PC-9 (cell line): ENCODE data around the gene ZC3H12C. TPM values are rescaled to one million over a fixed set of nuclear protein-coding genes. Genes with fewer than 3 reads are reported as not detected.

ENCODE experiments used
- Bru-seq: library from RNA; stranded (reverse); fragments of 400-500 nt; gene quantifications from one replicate; lab custom pipeline; 2021; lab: Mats Ljungman, UMichigan
- BruChase-seq, 2 experiments: library from RNA; stranded (reverse); fragments of 400-500 nt; gene quantifications; one replicate each; lab custom pipeline; 2021; lab: Mats Ljungman, UMichigan
- BruUV-seq: library from RNA; stranded (reverse); fragments of 400-500 nt; replicated peaks from 2 replicates; lab custom pipeline; 2021; lab: Mats Ljungman, UMichigan
- CTCF ChIA-PET: fragments of 300-600 bp; sonication (Branson Sonifier 250); formaldehyde crosslinking; loops from one replicate; lab custom pipeline; 2022; ENCODE audit warnings: antibody characterized with exemption; lab: Charles Lee
- POLR2A ChIA-PET: fragments of 300-600 bp; sonication (Branson Sonifier 250); formaldehyde crosslinking; loops from one replicate; lab custom pipeline; 2022; ENCODE audit warnings: antibody characterized with exemption; ENCODE audit not compliant: unreplicated experiment; lab: Charles Lee
- DNase-seq, 2 experiments: peaks; one replicate each; pipeline versions ENCODE4 v3.0.0 to v3.0.0-alpha.2; 2015 to 2022; ENCODE audit warnings: mixed read lengths in 1 of 2
- H2AFZ ChIP-seq: fragments of 200-600 bp; sonication (generic); 2 replicates; pipeline ENCODE4 v1.8.1; 2017; ENCODE audit warnings: antibody characterized with exemption
- H3F3A ChIP-seq: fragments of 200-600 bp; sonication (generic); 2 replicates; pipeline ENCODE4 v1.8.1; 2017; ENCODE audit warnings: antibody characterized with exemption, mild to moderate bottlenecking, low read depth; ENCODE audit not compliant: insufficient read depth
- H3K27ac ChIP-seq: fragments of 200-600 bp; sonication (generic); 2 replicates; pipeline ENCODE4 v1.6.1; 2016; ENCODE audit warnings: mixed run types
- H3K27me3 ChIP-seq: fragments of 200-600 bp; sonication (generic); 2 replicates; pipeline ENCODE4 v1.6.1; 2016; ENCODE audit warnings: low read depth, mixed run types; ENCODE audit not compliant: insufficient read depth
- H3K36me3 ChIP-seq: fragments of 200-600 bp; sonication (generic); 2 replicates; pipeline ENCODE4 v1.6.1; 2016; ENCODE audit warnings: low read depth, mixed run types
- H3K4me1 ChIP-seq: fragments of 200-600 bp; sonication (generic); replicated peaks from 2 replicates; pipeline ENCODE4 v1.6.1; 2016; ENCODE audit warnings: mixed run types; ENCODE audit not compliant: insufficient read depth
- H3K4me2 ChIP-seq: fragments of 200-600 bp; sonication (generic); 2 replicates; pipeline ENCODE4 v1.6.1; 2017; ENCODE audit warnings: mixed run types
- H3K4me3 ChIP-seq: fragments of 200-600 bp; sonication (generic); 2 replicates; pipeline ENCODE4 v1.6.1; 2016; ENCODE audit warnings: mixed run types
- H3K79me2 ChIP-seq: fragments of 200-600 bp; sonication (generic); 2 replicates; pipeline ENCODE4 v1.6.1; 2017; ENCODE audit warnings: low read depth, mixed run types
- H3K9me2 ChIP-seq: fragments of 200-600 bp; sonication (generic); 2 replicates; pipeline ENCODE4 v1.8.1; 2017; ENCODE audit warnings: mild to moderate bottlenecking; ENCODE audit not compliant: insufficient read depth
- H3K9me3 ChIP-seq: fragments of 200-600 bp; sonication (generic); 2 replicates; pipeline ENCODE4 v1.8.1; 2016; ENCODE audit warnings: low read depth; ENCODE audit not compliant: insufficient read depth
- H4K20me1 ChIP-seq: fragments of 200-600 bp; sonication (generic); 2 replicates; pipeline ENCODE4 v1.8.1; 2017; ENCODE audit not compliant: insufficient read depth
- CTCF ChIP-seq: fragments of 200-600 bp; sonication (generic); conservative IDR thresholded peaks from 2 replicates; pipeline ENCODE4 v1.6.1; 2017; ENCODE audit warnings: mixed run types, antibody characterized with exemption, mild to moderate bottlenecking, moderate library complexity
- EZH2 ChIP-seq: fragments of 200-600 bp; sonication (generic); IDR thresholded peaks from 2 replicates; pipeline ENCODE4 v1.8.0; 2017; ENCODE audit warnings: antibody characterized with exemption, low read depth
- intact Hi-C: fragments of 100-400 bp; cut with micrococcal nuclease; formaldehyde crosslinking; loops from one replicate; pipeline ENCODE4 v1.10.0; 2022; ENCODE audit not compliant: unreplicated experiment
- long read RNA-seq: library from polyadenylated mRNA; stranded (forward); transcript quantifications from one replicate; pipeline ENCODE4 v2.0.0, GENCODE V29; 2022
- total RNA-seq: library from RNA; stranded (reverse); gene quantifications from 2 replicates; pipeline ENCODE4 v1.2.3, GENCODE V29; 2021

The ZC3H12C gene
- 9.3 and 12.4 TPM in 2 replicates for total RNA-seq
- Bru-seq, nascent RNA, result percentile 90 among the genes with signal in this experiment
- percentile 94 among the genes with signal in this experiment for BruChase-seq, experiment 1, labeled RNA remaining after a 2-hour chase
- percentile 78 among the genes with signal in this experiment for BruChase-seq, experiment 2, labeled RNA remaining after a 6-hour chase
- long read RNA-seq, full-length matches to known transcripts, result 1 of 4 reads
- long read RNA-seq, partial matches to known transcripts, result 0 of 4 reads
- long read RNA-seq, other reads (novel, unspliced or antisense), result 3 of 4 reads

- intact Hi-C loops, result loop anchor here (1.0 to 10.0 kb wide), 6 partner anchors 104 to 1345 kb away; partner anchors contain the start of gene RDX
- H3K9me2 ChIP-seq, result no peaks in the 10 kb centered on the region
- H3F3A ChIP-seq, result peaks cover 7% of the 10 kb centered on the region; the same call in 1 of the 2 replicates
- no peaks in the 10 kb centered on the region for H3K27me3 ChIP-seq
- peaks cover 52% of the 10 kb centered on the region for H3K79me2 ChIP-seq
- peaks cover 53% of the 10 kb centered on the region for H3K4me1 ChIP-seq
- H4K20me1 ChIP-seq, result peaks cover 2% of the 10 kb centered on the region; the same call in 1 of the 2 replicates
- no peak for TF ChIP-seq EZH2
- peak; percentile 24; the same call in 1 of the 2 replicates for TF ChIP-seq CTCF
- CTCF ChIA-PET, result interaction anchor here (0.6 to 0.7 kb wide), 3 partner anchors 151 to 254 kb away, joined by 4 to 5 read pairs (median 5); no protein-coding TSS in a partner anchor
- no peaks in the 10 kb centered on the region; the same call in 1 of the 2 replicates for H3K9me3 ChIP-seq
- H3K36me3 ChIP-seq, result no peaks in the 10 kb centered on the region
- POLR2A ChIA-PET, result interaction anchor here (0.7 kb wide), 1 partner anchor 153 kb away, joined by 6 read pairs; no protein-coding TSS in a partner anchor
- H3K27ac ChIP-seq, result peak within 1 kb of the TSS; percentile 77
- DNase-seq, result peak; percentile 89
- peak within 1 kb of the TSS; percentile 82 for H3K4me3 ChIP-seq
- H2AFZ ChIP-seq, result peak within 1 kb of the TSS; percentile 98
- H3K4me2 ChIP-seq, result peak within 1 kb of the TSS; percentile 84
- no TSS peak for BruUV-seq
Measured at GRCh38 chr11:110092515-110093406, at the start of gene ZC3H12C. Gene ZC3H12C, plus strand, starts transcription at chr11:110093392. Its CDS starts 20 bp downstream, at chr11:110093412.

- no peaks in the 10 kb centered on the region for H3K9me2 ChIP-seq
- intact Hi-C loops, result no loop called here
- H2AFZ ChIP-seq, result no peak overlapping the region
- BruUV-seq, result no TSS peak
- H4K20me1 ChIP-seq, result no peaks in the 10 kb centered on the region
- H3K36me3 ChIP-seq, result no peaks in the 10 kb centered on the region
- no peaks in the 10 kb centered on the region for H3F3A ChIP-seq
- no peak overlapping the region for H3K4me2 ChIP-seq
- H3K79me2 ChIP-seq, result no peaks in the 10 kb centered on the region
- DNase-seq, result no peak
- ChIA-PET CTCF (no interaction called here), POLR2A (no interaction called here)
- TF ChIP-seq CTCF (no peak), EZH2 (no peak)
- peaks cover 4% of the 10 kb centered on the region; the same call in 1 of the 2 replicates for H3K9me3 ChIP-seq
- no peak overlapping the region for H3K4me3 ChIP-seq
- no peak overlapping the region for H3K27ac ChIP-seq
- no peaks in the 10 kb centered on the region for H3K27me3 ChIP-seq
- no peaks in the 10 kb centered on the region for H3K4me1 ChIP-seq
Measured at GRCh38 chr11:110044226-110044968, 48.8 kb upstream of the ZC3H12C start.
